ACC112 (cell line): ENCODE results near the gene CSF1.
"Not testable (repeated sequence)": the region's sequence is repeated elsewhere in the genome, so short reads cannot be mapped to it uniquely, and the experiment has no call there.

Experiments
- H2AFZ ChIP-seq: fragments of 200-600 bp; sonication (generic); one replicate; pipeline ENCODE4 v1.6.0; 2017; ENCODE audit warnings: antibody characterized with exemption, low read length; ENCODE audit not compliant: unreplicated experiment
- H3K27ac ChIP-seq: fragments of 200-600 bp; sonication (generic); 2 replicates; pipeline ENCODE4 v1.5.1; 2014; ENCODE audit warnings: low read depth, mild to moderate bottlenecking, antibody characterized with exemption, low read length, moderate library complexity
- H3K27me3 ChIP-seq: fragments of 200-600 bp; sonication (generic); 2 replicates; pipeline ENCODE4 v1.6.1; 2014; ENCODE audit warnings: mild to moderate bottlenecking, antibody characterized with exemption, low read length, moderate library complexity, mixed read lengths; ENCODE audit not compliant: insufficient read depth
- H3K36me3 ChIP-seq: fragments of 200-600 bp; sonication (generic); 2 replicates; pipeline ENCODE4 v1.6.1; 2016; ENCODE audit warnings: mild to moderate bottlenecking, antibody characterized with exemption, low read length, moderate library complexity, mixed read lengths; ENCODE audit not compliant: insufficient read depth
- H3K4me1 ChIP-seq: fragments of 200-600 bp; sonication (generic); one replicate; pipeline ENCODE4 v1.6.1; 2016; ENCODE audit warnings: low read length, mixed read lengths; ENCODE audit not compliant: insufficient read depth, unreplicated experiment, control insufficient read depth
- H3K4me3 ChIP-seq: fragments of 200-600 bp; sonication (generic); 2 replicates; pipeline ENCODE4 v1.5.1; 2014; ENCODE audit warnings: mild to moderate bottlenecking, low read depth, low read length
- H3K79me2 ChIP-seq: fragments of 200-600 bp; sonication (generic); one replicate; pipeline ENCODE4 v1.6.0; 2016; ENCODE audit warnings: low read length; ENCODE audit not compliant: control insufficient read depth, unreplicated experiment, insufficient read depth

Gene CSF1

DNA sequence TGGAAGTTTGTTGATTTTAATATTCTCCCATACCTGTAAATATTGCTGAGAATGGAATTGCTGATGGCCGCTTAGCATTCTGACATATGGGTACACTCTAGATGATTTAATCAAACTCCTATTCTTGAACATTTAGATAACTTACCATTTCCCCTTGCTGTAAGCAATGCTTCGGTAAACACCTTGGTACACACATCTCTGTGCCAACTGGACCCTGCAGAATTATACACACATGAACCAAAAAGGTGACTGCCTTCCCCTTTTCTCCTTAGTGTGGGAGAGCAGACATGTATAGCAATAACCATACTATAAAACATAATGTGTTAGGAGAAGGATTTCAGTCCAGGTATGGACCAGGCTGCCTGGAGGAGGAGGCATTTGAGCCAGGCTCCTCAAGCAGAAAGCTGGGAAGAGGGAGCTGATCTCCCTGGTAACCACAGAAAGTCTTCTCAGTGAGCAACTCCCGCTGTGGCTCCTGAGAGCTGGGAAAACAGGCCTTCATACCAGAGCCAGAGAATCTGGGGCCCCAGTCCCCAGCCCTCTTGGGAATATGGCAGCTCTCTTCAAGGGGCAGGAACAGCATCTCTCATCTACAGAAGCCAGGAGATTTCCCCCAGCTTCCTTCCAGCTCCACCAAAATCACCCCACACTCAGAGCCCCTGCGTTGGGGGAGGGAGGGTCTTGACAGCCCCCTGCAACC lies 33.9 kb upstream of the CSF1 start:
- H3K4me1 ChIP-seq: peaks cover 44% of the 10 kb centered on the region
- H3K79me2 ChIP-seq: no peaks in the 10 kb centered on the region
- H3K27ac ChIP-seq: peak overlapping the region; percentile 90
- no peaks in the 10 kb centered on the region for H3K27me3 ChIP-seq
- H3K4me3 ChIP-seq: peak overlapping the region; percentile 4
- H2AFZ ChIP-seq: peak overlapping the region; percentile 4
- H3K36me3 ChIP-seq: no peaks in the 10 kb centered on the region

GRCh38 chr1:109877317-109877771 lies 33.3 kb upstream of the CSF1 start:
- H3K4me1 ChIP-seq: peaks cover 39% of the 10 kb centered on the region
- H3K79me2 ChIP-seq: no peaks in the 10 kb centered on the region
- no peaks in the 10 kb centered on the region for H3K36me3 ChIP-seq
- peak overlapping the region; percentile 4 for H3K4me3 ChIP-seq
- peak overlapping the region; percentile 90 for H3K27ac ChIP-seq
- no peaks in the 10 kb centered on the region for H3K27me3 ChIP-seq
- H2AFZ ChIP-seq: peak overlapping the region; percentile 79

DNA sequence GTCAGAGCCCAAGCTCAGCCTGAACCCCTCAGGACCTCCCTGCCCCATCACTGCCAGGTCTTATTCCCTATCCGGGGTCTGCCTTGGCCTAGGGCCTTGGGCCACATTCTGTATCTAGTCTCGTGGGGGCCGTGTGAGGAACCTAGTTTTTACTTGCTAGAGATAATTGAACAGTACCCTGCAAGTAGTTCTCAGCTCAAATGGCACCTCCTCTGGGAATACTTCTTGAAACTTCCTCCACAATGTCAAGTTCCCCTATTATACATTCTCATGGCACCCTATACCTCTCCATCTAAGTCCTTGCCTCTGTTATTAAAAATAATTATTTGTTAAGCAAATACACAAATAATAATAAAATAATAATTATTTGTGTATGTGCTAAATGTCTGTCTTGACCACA lies 32.9 kb upstream of the CSF1 start:
- peak overlapping the region; percentile 4; the same call in 1 of the 2 replicates for H3K4me3 ChIP-seq
- H3K27ac ChIP-seq: peak overlapping the region; percentile 90
- no peaks in the 10 kb centered on the region for H3K36me3 ChIP-seq
- no peaks in the 10 kb centered on the region for H3K27me3 ChIP-seq
- H3K79me2 ChIP-seq: no peaks in the 10 kb centered on the region
- peaks cover 34% of the 10 kb centered on the region for H3K4me1 ChIP-seq
- H2AFZ ChIP-seq: peak overlapping the region; percentile 79

GRCh38 chr1:109878531-109879104 lies 32.0 kb upstream of the CSF1 start:
- Histone ChIP-seq H2AFZ (no peak overlapping the region), H3K27me3 (no peaks in the 10 kb centered on the region), H3K79me2 (no peaks in the 10 kb centered on the region), H3K4me3 (no peak overlapping the region), H3K27ac (no peak overlapping the region), H3K4me1 (peaks cover 26% of the 10 kb centered on the region), H3K36me3 (no peaks in the 10 kb centered on the region)

DNA sequence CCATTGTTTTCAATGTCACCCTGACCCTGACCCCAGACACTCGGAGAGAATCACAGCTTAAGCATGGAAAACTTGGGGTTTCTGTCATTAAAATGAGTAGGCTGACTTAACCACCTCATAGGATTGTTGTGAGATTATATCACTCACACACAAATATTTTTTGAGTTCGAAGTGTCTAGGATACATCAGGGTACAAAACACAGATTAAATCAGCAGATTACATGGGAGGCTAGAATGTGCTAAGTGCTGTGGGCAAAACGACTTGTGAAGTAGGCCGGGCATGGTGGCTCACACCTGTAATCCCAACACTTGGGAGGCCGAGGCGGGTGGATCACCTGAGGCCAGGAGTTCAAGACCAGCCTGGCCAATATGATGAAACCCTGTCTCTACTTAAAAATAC lies 31.3 kb upstream of the CSF1 start:
- not testable (repeated sequence) for H3K36me3 ChIP-seq, H3K4me3 ChIP-seq, H3K27ac ChIP-seq, H3K79me2 ChIP-seq, H2AFZ ChIP-seq, H3K27me3 ChIP-seq
- peaks cover 18% of the 10 kb centered on the region for H3K4me1 ChIP-seq

DNA sequence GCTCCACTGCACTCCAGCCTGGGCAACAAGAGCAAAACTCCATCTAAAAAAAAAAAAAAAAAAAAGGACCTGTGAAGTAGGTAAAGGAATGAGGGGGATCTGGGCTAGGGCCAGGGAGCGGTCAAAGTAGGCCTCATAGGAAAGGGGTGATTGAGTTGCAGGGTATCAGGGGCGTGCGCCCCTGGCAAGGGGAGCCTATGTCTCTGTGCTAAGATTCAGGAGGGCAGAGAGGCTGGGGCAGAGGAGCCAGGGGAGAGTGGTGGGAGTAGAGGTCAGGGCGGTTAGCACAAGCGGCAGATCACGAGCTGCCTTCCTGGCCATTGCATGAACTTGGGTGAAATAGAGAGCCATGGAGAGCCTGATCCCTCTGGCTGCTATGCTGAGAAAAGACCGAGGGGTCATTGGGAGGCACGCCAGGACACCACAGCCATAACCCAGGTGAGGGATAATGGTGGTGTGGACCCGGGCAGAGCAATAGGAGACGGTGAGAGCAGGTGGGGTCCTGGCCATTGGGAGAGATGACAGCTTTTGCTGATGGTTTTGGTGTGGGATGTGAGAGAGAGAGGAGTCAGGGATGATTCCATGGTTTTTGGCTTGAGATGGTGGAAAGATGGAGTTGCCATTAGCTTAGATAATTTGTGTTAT lies 30.6 kb upstream of the CSF1 start:
- Histone ChIP-seq H3K4me1 (peaks cover 16% of the 10 kb centered on the region), H3K27ac (no peak overlapping the region), H3K27me3 (no peaks in the 10 kb centered on the region), H2AFZ (no peak overlapping the region), H3K4me3 (no peak overlapping the region), H3K79me2 (no peaks in the 10 kb centered on the region), H3K36me3 (no peaks in the 10 kb centered on the region)

DNA sequence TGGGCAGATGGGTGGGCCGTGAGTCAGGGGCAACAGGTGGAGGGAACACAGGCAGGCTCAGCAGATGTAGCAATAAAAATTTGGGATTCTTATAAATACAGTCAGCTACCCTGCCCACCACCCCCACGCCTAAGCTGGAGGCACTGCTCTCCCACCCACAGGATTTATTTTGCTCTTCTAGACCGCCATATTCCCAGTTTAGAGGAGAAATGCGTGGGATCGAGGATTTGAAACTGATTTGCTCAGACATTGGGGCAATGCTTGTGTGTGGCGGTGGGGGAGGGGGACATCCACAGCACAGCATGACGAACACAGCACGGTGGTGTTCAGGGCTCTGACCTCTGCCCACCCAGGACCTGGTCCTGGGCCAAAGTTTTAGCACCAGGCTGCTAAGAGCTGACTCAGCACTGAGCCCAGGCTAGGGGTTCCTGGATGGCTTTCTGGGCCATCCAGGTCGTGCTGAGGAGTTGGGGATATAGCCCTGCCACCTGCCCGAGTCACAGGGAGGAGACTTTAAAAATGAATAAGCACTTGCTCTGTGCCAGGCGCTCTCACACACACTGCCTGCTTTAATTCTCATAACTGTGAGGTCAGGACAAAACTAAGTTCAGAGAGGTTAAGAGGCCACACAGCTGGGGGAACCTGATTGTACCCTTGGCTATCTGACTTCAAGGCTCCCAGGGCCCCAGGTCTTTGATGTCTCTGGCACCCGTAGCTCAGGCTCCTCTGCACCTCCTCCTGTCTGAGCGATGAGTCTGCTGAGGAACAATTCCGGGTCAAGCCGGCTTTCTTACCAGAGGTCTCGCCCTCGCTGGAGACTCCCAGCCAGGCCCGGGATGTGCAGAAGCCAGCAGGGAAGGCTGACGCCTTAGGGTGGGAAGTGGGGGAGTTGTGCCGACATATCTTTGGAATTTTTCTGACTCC lies 29.4 kb upstream of the CSF1 start:
- Histone ChIP-seq H2AFZ (no peak overlapping the region), H3K4me1 (peaks cover 16% of the 10 kb centered on the region), H3K27me3 (no peaks in the 10 kb centered on the region), H3K79me2 (no peaks in the 10 kb centered on the region), H3K27ac (no peak overlapping the region), H3K4me3 (no peak overlapping the region), H3K36me3 (no peaks in the 10 kb centered on the region)

DNA sequence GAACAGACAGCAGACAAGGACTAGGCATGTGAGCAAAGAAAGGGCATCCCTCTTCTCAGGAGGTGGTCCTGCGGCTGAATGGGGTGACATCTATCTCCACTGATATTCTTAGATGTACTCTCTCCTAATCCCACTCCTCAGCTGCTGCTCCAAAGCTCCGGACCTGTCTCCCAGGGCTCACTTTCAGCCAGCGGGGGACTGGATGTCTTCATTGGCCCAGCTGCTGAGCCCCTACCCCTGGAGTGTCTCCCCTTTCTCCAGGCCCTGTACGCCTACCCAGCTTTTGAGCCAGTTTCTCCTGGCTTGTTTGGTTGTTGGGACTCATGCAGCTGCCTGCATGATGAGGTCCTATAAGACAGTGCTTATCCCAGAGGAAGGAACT lies 28.8 kb upstream of the CSF1 start:
- Histone ChIP-seq H3K27ac (no peak overlapping the region), H3K4me1 (peaks cover 10% of the 10 kb centered on the region), H3K4me3 (no peak overlapping the region), H3K36me3 (no peaks in the 10 kb centered on the region), H3K27me3 (no peaks in the 10 kb centered on the region), H2AFZ (no peak overlapping the region), H3K79me2 (no peaks in the 10 kb centered on the region)

- Histone ChIP-seq H3K4me1 (peaks cover 3% of the 10 kb centered on the region), H2AFZ (no peak overlapping the region), H3K36me3 (no peaks in the 10 kb centered on the region)
Measured at GRCh38 chr1:109882288-109883245, 28.1 kb upstream of the CSF1 start.

More at GRCh38 chr1:109882288-109883245, 28.1 kb upstream of the CSF1 start:
- Histone ChIP-seq H3K4me3 (no peak overlapping the region), H3K27me3 (no peaks in the 10 kb centered on the region), H3K79me2 (no peaks in the 10 kb centered on the region), H3K27ac (no peak overlapping the region)
